Breast epithelium (tissue), 4 donors: Measurements from ENCODE around the gene FDXACB1. TPM values are rescaled to one million over a fixed set of nuclear protein-coding genes. Genes with fewer than 3 reads are reported as not detected.

ENCODE experiments used
- DNase-seq, 2 donors: peaks; one replicate each; pipeline ENCODE4 v3.0.0-alpha.2; 2019; ENCODE audit warnings: low spot score in 2 of 2
- H3K27ac ChIP-seq, 2 donors: fragments of 200-600 bp; sonication (generic) in 1 of 2; one replicate each; pipeline ENCODE4 v1.5.1; 2016 to 2019; ENCODE audit warnings: mild to moderate bottlenecking in 1 of 2
- H3K27me3 ChIP-seq, 2 donors: fragments of 200-600 bp; sonication (generic) in 1 of 2; one replicate each; pipeline versions ENCODE4 v1.5.1 to v1.6.0; 2017 to 2019; ENCODE audit warnings: control low read depth in 1 of 2, mild to moderate bottlenecking in 1 of 2
- H3K36me3 ChIP-seq: fragments of 200-600 bp; one replicate; pipeline ENCODE4 v1.5.1; 2019
- H3K4me1 ChIP-seq, 2 donors: fragments of 200-600 bp; sonication (generic); one replicate each; pipeline ENCODE4 v1.5.1; 2016 to 2019; ENCODE audit warnings: control low read depth in 1 of 2
- H3K4me3 ChIP-seq, 3 donors: fragments of 200-600 bp; sonication (generic); 1 replicate in 2 of 3; 2 replicates in 1 of 3; pipeline ENCODE4 v1.5.1; 2016 to 2019; ENCODE audit warnings: mild to moderate bottlenecking in 3 of 3, moderate library complexity in 2 of 3
- H3K9me3 ChIP-seq, 2 donors: fragments of 200-600 bp; sonication (generic) in 1 of 2; one replicate each; pipeline ENCODE4 v1.5.1; 2016 to 2019; ENCODE audit warnings: control low read depth in 1 of 2
- CTCF ChIP-seq, 3 donors: fragments of 450-650 bp; IDR thresholded peaks; one replicate each; pipeline ENCODE4 v1.5.1; 2016 to 2017; ENCODE audit warnings: antibody characterized with exemption in 3 of 3, mild to moderate bottlenecking in 3 of 3, moderate library complexity in 3 of 3
- POLR2A ChIP-seq: fragments of 450-650 bp; IDR thresholded peaks from one replicate; pipeline ENCODE4 v1.6.1; 2016; ENCODE audit warnings: antibody characterized with exemption, mild to moderate bottlenecking, moderate library complexity
- POLR2AphosphoS5 ChIP-seq, 3 donors: sonication (generic); formaldehyde crosslinking; IDR thresholded peaks; one replicate each; pipeline ENCODE4 v1.6.1; 2017; ENCODE audit warnings: antibody characterized with exemption in 3 of 3
- intact Hi-C: fragments of 100-400 bp; cut with DNase I; formaldehyde crosslinking; loops from one replicate; pipeline ENCODE4 v1.15.1; 2023; ENCODE audit warnings: low total_unique reads
- total RNA-seq, 3 donors: library from RNA; depleted of rRNA; stranded (reverse); fragments of >200 nt; gene quantifications; one replicate each; pipeline ENCODE4 v1.1.0, GENCODE V29; 2016

Gene FDXACB1
- total RNA-seq, 3 donors from 2014 or later: 1.6 to 3.7 (median 3.3) TPM

GRCh38 chr11:111870522-111870885, 8.5 kb downstream of the FDXACB1 start:
- Histone ChIP-seq H3K9me3 (no peaks in the 10 kb centered on the region), H3K4me1 (peaks cover 0 to 7% of the 10 kb centered on the region in 2 donors), H3K27ac (peak overlapping the region; percentile 92 to 95), H3K4me3 (peak overlapping the region; percentile 95 to 97 (median 97)), H3K36me3 (no peaks in the 10 kb centered on the region), H3K27me3 (no peaks in the 10 kb centered on the region)
- no peak for DNase-seq
- intact Hi-C loops: no loop called here
- TF ChIP-seq POLR2A (no peak), POLR2AphosphoS5 (IDR thresholded peaks at IDR 0.05) (no peak), CTCF (IDR thresholded peaks at IDR 0.05) (no peak)

- H3K36me3 ChIP-seq: no peaks in the 10 kb centered on the region
- peaks cover 0 to 7% of the 10 kb centered on the region in 2 donors for H3K4me1 ChIP-seq
- intact Hi-C loops: no loop called here
- H3K4me3 ChIP-seq: peak overlapping the region in 1 of 3 donors; percentile 95
- H3K27ac ChIP-seq: no peak overlapping the region
- H3K9me3 ChIP-seq: no peaks in the 10 kb centered on the region
- H3K27me3 ChIP-seq: no peaks in the 10 kb centered on the region
- no peak for TF ChIP-seq CTCF (IDR thresholded peaks at IDR 0.05)
- TF ChIP-seq POLR2A: no peak
- TF ChIP-seq POLR2AphosphoS5 (IDR thresholded peaks at IDR 0.05): no peak
- no peak for DNase-seq
These were observed 8.9 kb downstream of the FDXACB1 start for GRCh38 chr11:111870113-111870512.

- Histone ChIP-seq H3K36me3 (peaks cover 7% of the 10 kb centered on the region), H3K9me3 (no peaks in the 10 kb centered on the region), H3K27me3 (no peaks in the 10 kb centered on the region), H3K4me1 (no peaks in the 10 kb centered on the region), H3K27ac (no peak overlapping the region), H3K4me3 (no peak overlapping the region)
- TF ChIP-seq POLR2A: no peak
- TF ChIP-seq CTCF (IDR thresholded peaks at IDR 0.05): no peak
- TF ChIP-seq POLR2AphosphoS5 (IDR thresholded peaks at IDR 0.05): no peak
- no peak for DNase-seq
- intact Hi-C loops: no loop called here
These were observed 18.7 kb downstream of the FDXACB1 start for GRCh38 chr11:111860257-111860656.

- no peak overlapping the region for H3K4me3 ChIP-seq
These were observed 23.5 kb downstream of the FDXACB1 start for GRCh38 chr11:111855506-111855905.

GRCh38 chr11:111852103-111852502, 26.9 kb downstream of the FDXACB1 start:
- Histone ChIP-seq H3K4me3 (no peak overlapping the region), H3K27ac (no peak overlapping the region), H3K36me3 (no peaks in the 10 kb centered on the region), H3K9me3 (no peaks in the 10 kb centered on the region), H3K4me1 (no peaks in the 10 kb centered on the region), H3K27me3 (no peaks in the 10 kb centered on the region)
- intact Hi-C loops: no loop called here
- TF ChIP-seq CTCF (IDR thresholded peaks at IDR 0.05): no peak
- no peak for TF ChIP-seq POLR2AphosphoS5 (IDR thresholded peaks at IDR 0.05)
- no peak for TF ChIP-seq POLR2A
- DNase-seq: no peak

More at GRCh38 chr11:111855506-111855905, 23.5 kb downstream of the FDXACB1 start:
- H3K27me3 ChIP-seq: no peaks in the 10 kb centered on the region
- TF ChIP-seq POLR2A (no peak), CTCF (IDR thresholded peaks at IDR 0.05) (no peak), POLR2AphosphoS5 (IDR thresholded peaks at IDR 0.05) (no peak)
- H3K4me1 ChIP-seq: no peaks in the 10 kb centered on the region
- no peak overlapping the region for H3K27ac ChIP-seq
- intact Hi-C loops: no loop called here
- no peaks in the 10 kb centered on the region for H3K9me3 ChIP-seq
- no peak for DNase-seq
- H3K36me3 ChIP-seq: peaks cover 7% of the 10 kb centered on the region
